ENCODE measurements around the gene CENPN.

The CENPN gene

DNA sequence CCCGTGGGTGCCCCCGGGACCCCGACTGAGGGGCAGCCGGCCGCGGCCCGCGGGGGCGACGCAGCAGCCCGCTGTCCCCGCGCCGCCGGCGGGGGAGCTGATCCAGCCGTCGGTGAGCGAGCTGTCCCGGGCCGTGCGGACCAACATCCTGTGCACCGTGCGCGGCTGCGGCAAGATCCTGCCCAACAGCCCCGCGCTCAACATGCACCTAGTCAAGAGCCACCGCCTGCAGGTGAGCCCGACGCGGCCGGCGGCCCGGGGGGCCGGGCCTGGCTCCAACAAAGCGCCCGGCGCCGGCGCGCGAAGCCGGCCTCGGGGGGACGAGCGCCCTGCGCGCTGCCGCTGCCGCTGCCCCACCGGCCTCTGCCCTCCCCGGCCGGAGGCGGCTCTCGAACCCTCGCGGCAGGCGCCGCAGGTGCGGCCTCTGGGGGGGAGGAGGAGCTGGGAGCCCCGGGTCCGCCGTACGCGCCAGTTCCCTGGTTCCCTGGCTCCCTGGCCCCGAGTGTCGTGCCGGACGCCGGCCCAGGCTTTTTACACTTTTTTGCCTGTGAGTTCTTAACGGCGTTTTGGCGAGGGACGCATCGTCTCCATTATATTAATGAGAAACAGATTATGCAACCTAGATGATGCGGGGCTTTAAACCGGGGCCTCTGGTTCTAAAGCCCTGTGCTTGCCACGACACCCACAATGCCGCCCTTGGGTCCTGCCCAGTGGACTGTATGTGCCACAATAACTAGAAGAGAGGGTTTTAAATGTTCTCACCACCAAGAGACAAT lies 29.1 kb downstream of the CENPN start:
- DNase-seq: peak; percentile 51

DNA sequence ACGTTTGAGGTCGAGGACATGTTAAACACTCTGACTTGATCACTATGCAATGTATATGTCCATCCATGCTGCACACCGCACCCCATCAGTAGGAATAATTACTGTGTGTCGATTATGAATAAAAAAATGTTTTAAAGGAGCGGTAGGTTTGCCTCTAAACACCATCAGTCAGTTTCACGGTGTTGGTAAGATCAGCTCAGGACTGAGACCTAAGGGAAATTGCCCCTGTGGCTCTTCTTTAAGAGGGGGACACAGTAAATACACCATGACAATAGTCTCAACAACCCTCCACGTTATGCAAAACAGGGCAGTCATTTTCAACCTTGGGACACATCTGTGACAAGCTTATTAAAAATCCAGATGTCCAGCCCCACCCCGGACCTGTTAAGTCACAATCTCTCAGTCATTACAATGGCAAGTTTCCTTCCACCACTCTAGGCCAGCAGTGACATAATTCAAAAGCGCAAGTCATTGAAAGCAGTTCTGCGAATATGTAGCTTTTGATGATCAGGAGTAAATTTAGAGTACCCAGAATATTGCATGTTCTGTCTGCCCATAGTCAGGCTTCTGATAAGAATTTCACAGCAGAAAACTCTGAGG lies 29.8 kb downstream of the CENPN start:
- DNase-seq: no peak

DNA sequence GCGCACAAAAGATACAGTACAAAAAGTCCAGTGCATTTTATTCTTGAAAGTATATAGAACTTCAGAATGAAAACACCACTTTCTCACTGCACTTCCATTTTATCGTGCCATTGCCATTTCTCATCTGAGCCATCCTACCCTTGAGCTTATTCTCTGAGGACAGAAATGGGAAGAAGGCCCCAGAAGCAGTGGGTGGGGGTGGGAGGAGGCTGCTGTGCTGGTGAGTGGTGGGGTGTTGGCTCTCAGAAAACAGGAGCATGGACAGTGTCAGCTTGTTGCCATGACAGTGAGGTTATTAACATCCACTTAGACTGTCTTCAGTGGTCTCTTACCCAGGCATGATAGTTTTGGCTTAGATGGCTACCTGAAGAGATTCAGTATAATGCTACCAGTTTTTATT lies 33.1 kb downstream of the CENPN start:
- DNase-seq: no peak

DNA sequence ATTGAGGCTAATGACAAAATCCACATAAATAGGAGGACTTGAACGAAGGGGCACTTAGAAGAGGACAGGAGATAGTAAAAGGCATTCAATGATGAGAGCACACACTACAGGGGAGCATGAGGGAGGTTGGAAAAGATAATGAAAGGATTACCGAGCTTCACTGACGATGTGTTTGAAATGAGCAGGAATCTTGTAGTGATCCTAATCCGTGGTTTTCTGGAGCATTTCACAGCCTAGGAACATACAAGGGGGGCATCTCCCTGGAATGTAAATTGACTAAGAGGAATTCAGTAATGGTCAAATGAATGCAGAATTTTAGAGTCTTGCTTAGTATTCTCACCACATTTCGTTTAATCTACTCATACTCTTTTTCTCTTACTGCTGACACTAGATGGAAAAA lies 33.8 kb downstream of the CENPN start:
- DNase-seq: no peak

DNA sequence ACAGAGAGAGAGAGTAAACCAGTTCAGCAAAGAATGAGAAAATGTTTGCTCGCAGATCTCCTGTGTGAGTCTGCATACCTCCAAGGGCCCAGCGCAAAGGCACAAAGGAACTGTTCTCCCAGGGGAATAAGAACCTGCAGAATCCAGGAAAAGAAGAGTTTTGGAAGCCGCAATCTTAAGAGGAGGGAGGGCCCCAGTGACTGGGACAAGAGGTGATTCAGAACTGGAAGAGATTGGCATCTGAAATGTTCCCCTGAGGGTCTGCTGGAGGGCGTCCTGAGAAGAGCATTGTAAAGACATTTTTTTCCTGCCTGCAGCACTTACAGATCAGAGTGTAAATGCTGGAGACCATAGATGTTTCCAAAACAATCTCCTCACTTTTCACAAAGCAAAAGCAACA lies 34.7 kb downstream of the CENPN start:
- no peak for DNase-seq

DNA sequence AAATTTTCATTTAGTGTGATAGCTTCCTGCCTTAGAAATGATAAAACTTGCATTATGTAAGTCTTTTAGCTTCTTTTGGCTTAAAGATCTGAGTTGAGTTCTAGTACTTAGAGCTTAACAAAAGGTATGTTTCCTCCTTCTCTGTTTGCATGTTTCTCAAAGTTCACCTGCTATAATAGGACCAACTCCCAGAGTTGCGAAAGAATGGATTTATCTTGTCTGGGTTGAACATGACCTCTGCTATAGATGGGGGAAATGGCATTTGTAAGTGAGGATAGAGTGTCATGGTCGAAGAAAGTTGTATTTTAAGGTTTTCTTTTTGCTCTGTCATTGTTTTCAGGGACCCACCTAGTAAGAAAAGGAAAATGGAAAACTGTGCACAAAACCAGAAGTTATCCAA lies 35.8 kb downstream of the CENPN start:
- DNase-seq: no peak

DNA sequence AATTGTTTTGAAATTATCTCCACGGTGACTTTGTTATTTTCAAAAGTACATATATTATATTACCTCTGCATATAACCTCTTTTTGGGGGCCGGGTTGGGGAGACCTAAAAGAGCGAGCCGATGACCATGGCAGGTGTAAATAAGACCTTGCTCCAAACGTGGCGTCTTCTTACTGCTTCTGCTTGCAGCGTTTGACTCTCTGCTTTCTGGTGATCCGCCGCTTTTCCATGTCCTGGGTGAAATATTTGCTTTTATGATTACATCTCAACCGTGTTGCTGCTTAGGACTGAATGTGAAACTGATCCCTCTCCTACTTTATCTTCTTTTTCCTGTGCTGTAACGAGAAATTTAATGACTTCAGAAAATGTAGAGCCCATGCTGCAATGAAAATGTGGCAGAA lies 46.7 kb downstream of the CENPN start:
- no peak for DNase-seq

DNA sequence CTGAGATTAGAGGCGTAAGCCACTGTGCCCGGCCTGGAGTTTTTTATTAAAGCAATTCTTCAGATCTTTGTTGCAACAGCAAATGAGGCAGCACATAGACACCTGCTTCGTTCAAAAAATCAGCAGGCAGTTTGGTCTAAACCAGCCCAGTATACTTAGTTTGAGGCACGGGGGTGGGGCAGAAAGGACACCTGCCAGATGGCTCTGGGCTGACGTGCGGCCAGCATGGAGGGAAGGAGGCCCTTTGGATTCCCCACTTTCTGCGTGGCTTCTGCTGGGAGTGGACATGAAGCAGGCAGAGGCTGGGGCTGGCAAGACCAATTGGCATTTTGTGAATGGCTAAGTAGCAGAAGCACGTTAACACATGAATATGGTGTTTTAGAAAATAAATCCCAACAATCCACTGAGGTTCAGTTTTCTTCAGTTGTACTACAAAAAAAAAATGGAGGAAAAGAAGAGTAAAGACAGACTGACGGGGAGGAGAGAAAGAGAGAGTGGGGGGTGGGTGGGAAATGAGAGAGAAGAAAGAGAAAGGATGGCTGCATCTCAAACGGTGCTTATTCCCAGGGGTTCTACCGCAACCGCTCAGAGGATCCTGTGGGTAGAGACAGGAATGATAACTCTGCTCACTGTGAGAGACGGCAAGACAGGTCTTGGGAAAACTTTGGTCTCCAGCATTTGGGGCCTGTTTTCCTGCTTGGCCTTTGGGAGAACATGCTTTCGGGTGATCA lies 53.7 kb downstream of the CENPN start:
- DNase-seq: no peak

DNA sequence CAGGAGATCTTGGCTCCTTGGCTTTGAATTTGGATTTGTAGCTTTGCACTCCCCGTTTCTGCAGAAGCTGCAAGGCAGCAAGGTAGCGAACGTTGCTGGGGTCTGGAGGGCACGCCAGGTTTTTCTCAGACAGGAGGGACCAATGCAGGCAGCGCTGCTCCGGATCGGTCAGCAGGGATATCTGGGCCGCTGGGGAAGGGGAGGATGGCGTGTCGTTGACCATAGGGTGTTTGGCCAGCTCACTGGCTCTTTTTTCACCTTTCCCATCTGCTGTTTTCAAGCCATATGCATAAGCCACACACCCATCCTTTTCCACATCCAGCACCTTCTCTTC lies 54.3 kb downstream of the CENPN start:
- DNase-seq: no peak

DNA sequence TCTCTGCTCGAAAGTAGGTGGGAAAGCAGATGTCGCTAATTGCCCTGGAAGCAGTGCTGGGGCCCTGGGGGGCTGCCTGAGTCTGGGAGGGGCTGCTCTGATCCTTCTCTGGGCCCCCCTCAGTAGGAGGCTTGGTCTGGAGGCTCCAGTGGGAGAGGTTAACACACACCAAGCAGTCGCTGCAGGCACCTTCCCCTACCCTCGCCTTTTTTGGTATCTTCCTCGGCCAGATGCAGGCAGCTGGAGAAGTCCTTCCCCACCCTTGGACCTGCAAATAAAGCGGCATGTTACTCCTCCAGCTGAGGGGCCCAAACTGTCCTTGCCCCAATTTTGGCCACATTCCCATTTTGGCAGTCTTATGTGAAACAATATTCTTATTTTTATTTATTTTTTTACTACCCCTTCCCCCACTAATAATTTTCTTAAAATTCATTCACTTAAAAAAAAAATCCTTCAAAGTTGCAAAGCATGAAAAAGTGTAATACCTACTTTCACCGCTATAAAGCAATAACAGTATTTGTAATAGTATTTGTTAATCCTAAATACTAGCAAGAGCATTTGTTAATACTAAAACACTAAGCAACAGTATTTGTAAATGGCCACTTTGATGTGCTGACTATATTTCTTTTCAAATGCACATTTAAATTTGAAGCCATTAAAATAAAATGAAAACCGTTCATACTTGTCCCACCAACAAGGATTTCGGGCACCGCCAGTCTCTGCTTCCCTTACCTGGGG lies 55.0 kb downstream of the CENPN start:
- DNase-seq: no peak

DNA sequence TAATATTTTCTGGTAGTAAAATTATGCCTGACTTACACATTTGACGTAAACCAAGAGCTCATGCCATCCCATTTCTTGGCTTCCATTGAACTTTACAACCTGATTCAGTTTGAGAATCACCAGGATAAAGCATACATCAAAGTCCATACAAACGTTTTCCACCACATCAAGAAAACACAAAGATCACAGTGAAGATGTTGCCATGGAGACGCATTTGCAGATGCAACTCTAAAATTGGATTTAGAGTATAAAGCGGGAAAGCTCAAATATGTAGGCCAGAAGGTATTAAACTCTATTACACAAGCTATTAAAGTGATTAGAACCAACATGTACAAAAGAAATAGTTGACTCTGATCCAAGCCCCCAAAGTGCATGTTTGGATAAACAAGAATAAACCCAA lies 59.7 kb downstream of the CENPN start:
- DNase-seq: no peak

DNA sequence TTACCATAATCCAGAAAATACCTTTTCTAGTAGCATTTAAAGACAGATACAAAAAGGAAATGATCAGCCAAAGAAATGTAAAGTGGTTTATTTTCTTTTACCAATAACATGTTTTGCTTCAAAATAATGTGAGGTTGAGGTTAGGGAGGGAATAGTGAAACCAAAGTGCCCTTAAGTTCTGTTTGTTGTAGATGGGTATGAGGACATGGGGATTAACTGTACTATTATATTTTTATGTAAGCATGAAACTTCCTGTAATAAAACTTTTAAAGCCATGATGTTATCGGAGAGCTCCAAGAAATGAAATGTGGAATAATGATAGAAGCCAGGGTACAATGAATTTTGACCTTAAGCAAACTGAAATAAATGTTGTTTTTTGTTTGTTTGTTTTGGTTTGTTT lies 60.2 kb downstream of the CENPN start:
- DNase-seq: no peak

DNA sequence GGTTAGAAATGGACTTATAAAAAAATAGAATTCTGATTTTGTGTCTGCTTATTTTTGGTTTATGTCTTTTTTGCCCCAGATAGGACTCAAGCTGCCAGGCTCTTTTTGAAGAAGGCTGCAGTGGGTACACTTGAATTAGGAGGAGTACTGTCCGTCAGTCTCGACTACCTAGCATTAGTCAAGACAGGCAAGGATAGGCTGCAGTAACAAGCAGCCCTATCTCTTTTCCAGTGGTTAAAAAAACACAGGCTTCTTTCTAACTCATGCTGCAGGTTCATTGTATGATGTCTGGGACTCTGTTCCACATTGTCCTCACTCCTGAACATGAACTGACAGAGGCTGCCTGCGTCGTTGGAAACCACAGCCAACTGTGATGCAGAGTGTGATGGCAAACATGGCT lies 62.0 kb downstream of the CENPN start:
- DNase-seq: no peak

DNA sequence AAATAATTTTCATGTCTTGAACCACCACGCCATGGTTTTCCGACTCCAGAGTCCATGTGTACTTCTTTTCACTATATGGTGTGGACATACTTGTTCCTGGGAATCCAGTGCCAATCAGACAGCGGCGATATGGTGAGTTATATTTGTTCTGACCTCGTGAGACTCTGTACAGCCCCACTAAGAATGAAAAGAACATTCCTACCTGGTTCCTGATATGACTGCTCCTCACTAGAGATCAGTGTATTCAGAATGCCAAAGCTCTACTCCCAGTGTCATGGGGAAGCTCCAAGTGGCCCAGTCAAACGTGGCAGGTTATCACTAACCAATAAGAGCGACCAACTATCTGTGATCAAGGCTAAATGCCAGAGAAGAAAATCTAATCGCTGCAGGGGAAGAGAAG lies 64.0 kb downstream of the CENPN start:
- no peak for DNase-seq

DNA sequence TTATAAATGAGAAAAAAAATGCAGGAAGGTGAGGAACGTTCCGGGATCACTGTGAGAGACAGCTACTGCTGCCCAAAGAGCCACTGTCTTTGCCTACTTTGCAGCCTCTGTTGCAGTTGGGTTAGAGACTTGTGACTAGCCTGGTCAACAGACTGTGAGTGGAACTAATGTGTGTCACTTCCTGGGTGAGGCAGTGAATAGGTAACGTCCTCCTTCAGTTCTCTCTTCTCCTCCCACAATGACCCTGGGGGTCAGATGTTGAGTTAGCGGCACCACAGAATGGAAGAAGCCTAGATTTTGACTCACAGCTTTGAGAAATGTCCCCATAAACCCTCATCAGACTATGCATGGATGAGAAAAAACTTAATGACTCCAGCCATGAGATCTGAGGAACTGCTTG lies 64.8 kb downstream of the CENPN start:
- no peak for DNase-seq

DNA sequence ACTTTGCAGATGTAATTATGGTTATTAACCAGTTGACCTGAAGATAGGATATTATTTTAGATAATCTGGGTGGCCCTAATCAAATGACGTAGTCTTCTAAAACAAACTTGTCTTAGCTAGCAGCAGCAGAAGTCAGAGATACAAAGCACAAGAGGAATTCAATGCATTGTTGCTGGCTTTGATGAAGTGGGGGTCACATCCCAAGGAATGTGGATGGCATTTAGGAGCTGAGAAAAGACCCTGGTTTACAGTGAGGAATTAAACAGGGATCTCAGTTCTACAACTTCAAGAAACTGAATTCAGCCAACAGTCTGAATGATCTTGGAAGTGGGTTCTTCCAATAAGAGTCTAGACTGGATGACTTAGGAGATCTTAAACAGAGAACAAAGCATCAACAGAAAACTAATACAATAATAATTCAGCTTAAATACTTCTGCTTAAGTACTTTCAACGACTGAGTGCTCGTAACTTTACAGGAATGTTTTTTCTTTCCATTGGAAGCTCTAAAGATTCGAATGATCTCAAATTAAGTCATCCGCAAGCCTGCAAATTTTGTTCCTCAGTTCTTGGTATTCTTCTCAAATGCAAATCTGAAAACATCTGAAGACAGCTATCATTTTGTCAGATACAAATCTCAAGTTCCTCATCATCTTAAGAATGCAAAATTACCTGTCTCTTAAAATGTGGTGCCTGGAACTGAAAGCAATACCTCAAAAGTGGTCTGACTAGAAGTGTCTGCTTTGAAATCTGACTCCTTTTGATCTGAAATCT lies 66.7 kb downstream of the CENPN start:
- no peak for DNase-seq

DNA sequence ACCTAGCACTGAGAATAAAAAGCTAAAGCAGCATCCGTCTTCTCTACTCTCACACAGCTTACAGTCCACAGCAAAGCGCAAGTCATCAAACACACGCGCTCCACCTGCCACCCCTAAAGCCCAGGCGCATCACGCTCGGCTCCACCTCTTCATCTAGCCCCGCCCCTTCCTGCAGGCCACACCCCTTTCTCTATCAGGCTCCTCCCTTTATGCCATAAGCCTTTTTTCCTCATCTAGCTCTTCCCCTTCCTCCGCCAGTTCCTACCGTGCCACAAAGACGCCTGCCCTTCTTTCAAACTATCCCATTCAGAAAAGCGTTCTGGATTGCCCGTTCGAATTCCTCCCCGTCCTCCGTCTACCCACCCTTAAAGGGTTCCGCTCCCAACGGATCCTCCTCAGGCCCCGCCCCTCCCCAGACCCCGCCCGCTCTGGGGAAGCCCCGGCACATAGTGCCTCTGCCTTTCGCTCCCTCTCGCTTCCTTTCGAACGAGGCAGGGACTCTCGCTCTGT lies 69.6 kb downstream of the CENPN start:
- peak; percentile 96 for DNase-seq

DNA sequence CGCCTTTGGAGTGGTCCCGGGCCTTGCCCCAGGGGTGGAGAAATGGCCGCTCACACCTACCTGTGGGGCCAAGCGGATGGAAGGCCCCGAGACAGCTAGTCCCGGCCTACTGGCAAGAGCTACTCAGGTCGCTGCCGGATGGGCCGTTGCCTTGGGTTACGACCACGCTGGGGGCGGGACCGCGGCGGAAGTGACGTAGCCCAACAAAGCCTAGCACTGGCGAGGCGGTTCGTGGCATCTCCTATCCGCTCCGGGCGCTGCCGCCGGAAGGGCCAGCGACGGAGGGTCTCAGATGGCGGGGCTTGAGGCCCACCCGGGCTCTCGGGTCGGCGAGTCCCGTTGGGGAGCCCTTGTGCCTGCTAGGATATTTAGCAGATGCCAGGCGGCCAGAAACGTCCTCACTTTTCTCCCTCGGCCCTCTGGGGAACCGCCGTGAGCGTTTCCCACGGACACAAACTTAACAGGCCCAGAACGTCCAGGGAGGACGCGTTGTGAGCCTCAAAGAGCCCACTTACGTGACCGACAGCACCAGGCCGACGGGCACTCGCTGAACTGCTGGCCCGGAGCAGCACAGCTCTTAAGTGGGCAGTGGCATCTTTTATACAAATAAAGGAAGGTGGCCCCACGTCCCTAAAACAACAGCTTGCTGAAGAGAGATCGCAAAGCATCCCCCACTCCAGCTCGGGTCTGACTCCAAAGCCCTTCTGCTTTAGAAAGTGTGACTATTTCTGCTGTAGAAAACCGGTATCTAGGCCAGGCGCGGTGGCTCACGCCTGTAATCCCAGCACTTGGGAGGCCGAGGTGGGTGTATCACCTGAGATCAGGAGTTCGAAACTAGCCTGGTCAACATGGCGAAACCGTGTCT lies 70.3 kb downstream of the CENPN start, which contains the start of gene C16orf46:
C16orf46 (minus strand) TSS at position 163 of the 865 bp plus-strand sequence. CDS start 13,283 bp downstream, outside the sequence.
- DNase-seq: peak; percentile 95

DNA sequence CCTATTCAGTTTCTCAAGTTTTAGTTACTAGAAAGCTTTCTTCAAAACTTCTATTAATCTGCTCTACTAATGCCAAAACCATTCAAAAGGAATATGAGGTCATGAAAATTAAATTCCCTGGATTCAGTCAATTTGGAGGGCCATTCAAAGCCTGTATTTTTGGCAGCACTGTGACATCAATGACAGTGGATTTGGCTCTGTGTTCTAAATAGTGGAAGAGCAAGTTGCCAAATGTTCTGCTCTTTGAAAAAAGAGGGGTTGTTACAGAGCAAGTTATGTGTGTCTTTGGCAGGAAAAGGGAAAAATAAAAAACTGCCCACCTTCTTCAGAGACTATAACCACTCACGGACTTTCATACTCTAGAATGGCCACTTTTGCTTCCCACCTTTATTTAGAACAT lies 73.2 kb downstream of the CENPN start:
- DNase-seq: no peak

DNA sequence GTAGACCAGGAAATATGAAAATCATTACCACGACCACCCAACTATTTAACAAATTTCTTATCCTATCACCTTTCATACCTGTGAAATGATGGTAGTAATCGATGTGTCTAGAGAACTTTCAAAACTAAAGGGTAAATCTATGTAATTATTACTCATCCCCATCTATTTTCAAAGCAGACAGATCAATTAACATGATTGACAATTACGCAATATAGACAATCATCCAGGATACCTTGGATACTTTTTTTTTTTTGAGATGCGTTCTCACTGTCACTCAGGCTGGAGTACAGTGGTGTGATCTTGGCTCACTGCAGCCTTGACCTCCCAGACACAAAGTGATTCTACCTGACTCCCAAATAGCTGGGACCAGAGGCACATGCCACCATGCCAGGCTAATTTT lies 74.0 kb downstream of the CENPN start:
- no peak for DNase-seq

Data from NCI-H1092 treated with DMSO at 0.1 percent for 48 hours (cell line).